GM18870 (cell line): ENCODE measurements around the gene ZNF541.
"Not testable (repeated sequence)": the region's sequence is repeated elsewhere in the genome, so short reads cannot be mapped to it uniquely, and the experiment has no call there.

Experiments
- ATAC-seq: cut with Tn5 transposase; IDR thresholded peaks from one replicate; pipeline ENCODE4 v1.9.1; 2021; ENCODE audit warnings: moderate library complexity; ENCODE audit not compliant: unreplicated experiment

ZNF541 gene

DNA sequence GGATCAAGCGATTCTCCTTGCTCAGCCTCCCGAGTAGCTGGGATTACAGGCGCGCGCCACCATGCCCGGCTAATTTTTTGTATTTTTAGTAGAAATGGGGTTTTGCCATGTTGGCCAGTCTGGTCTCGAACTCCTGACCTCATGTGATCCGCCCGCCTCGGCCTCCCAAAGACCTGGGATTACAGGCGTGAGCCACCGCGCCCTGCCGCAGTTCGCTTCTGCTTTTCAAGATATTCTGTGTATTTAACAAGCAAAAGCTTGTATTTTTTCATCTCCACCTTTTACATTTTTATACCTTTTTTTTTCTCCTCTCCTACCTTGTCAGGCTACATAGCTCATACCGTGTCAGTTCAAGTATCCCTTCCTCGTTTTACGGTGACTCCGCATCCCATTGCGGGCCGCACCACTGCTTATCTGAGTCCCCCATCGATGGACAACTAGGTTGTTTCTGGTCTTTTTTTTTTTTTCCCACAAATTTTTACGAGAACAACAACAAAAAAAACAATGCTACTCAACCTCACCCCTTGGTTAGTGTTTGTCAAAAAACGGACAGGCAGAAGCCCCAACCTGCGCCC is 26.8 kb upstream of the ZNF541 start:
- not testable (repeated sequence) for ATAC-seq

DNA sequence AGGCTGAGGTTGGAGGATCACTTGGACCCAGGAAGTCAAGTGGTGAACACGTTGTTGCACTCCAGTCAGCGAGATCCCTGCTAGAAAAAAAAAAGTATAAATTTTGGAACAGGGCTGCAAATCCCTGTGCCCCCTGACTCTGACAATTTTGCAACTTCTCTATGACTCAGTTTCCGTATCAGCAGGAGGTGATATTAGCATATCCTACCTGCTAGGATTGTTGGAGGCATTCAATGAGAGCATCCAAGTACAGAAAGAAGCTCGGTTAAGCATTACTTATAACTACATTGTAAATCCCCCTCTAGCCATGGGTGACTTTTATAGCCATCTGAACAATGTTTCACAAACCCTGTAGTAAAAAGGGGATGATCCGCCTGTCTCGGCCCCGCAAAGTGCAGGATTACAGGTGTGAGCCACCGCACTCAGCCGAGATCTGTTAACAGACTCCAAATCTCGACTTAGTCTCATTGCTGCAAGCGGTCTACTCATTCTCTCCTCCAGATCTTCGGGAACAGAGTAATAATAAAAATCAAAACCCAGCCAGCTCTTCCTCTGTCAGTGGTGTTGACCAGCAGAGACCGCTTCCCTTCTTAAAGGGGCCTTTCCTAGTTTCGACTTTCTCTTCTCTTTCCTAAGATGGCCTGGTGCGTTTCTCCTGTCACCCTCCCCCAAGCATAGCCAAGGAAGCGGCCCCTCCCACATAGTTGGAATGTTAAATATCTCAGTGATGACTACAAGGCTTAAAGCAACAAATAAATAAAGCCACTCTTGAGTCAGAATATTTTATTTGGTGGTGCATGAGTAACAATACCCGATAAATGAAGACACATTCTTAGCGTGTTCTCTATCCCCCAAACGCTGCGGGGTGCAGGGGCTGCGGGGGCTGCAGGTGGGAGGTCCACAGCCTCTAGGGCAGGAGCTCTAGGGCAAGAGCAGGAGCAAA is 25.7 kb upstream of the ZNF541 start:
- ATAC-seq: no peak

DNA sequence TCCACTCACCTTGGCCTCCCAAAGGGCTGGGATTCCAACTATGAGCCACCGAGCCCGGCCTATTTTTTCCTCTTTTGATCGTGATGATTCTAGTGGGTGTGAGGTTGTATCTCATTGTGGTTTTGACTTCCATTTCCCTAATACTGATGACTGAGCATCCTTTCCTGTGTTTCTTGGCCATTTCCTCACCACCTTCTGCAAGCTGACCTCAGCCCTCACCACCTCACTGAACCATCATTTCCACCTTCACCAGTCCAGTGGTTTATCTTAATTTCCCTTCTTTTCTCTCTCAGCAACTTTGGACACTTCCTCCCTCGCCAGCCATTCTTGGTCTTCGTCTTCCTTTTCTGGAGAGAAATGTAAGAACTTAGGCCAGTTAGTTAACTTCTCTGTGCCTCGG is 23.0 kb upstream of the ZNF541 start:
- ATAC-seq: no peak

DNA sequence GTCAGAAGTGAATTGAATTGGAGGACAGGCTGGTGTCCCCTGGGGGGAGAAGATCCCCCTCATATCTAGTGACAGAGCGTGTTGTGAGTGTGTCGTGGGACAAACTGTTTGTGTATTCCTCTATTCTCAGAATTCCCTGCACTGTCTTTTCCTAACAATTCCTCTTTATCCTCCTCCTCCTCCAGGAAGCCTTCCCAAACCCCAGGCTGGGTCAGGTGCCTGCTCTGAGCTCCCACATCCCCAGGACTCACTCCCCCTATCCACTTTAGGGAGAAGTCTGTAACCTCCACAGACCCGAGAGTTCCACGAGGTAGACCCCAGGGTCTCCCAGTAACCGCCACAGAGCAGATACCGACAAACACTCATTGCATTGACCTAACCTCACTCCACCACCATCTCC is 20.9 kb upstream of the ZNF541 start:
- no peak for ATAC-seq

DNA sequence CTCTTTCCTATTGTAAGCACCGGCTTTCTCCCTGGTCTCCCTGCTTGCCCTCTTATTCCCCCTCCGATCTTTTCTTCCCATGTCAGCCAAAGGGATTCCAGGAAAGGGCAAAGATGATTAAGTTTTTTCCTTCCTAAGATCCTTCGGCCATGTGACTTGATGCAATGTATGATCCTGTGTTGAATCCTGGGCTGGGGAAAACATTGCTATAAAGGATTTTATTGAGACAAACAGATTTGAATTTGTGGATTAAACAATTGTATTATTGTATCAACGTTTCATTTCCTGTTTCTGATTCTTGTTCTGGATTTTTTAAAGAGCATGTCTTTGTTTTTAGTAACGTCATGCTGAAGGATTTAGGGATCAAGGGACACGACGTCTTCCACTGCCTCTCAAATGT is 16.9 kb upstream of the ZNF541 start:
- ATAC-seq: no peak

DNA sequence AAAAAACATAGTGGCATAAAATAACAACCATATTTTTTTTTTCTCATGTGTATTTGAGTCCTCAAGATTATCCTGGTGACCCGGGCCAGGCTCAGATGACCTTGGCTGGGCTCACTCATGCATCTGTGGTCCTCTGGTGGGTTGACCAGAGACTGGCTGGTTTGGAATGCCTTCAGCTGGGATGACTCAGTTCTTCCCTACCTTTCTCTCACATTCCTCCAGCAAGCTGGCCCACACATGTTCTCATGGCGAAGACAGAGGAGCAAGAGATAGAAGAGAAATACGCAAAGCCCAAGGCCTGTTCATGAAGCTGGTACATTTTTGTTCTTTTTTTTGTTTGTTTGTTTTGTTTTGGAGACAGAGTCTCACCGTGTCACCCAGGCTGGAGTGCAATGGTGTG is 14.3 kb upstream of the ZNF541 start:
- ATAC-seq: no peak

DNA sequence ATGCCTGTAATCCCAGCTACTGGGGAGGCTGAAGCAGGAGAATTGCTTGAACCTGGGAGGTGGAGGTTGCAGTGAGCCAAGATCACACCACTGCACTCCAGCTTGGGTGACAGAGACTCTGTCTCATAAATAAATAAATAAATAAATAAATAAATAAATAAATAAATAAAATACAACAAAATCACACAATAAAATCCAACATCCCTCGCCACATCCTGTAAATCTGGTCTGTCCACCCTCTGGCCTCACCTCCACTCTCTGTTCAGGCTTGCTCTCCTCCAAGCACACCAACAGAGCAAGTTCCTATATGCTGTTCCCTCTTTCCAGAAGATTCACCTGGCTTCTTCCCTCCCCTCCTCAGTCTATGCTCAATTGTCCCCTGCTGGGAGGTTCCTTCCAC is 10.2 kb upstream of the ZNF541 start:
- ATAC-seq: not testable (repeated sequence)

DNA sequence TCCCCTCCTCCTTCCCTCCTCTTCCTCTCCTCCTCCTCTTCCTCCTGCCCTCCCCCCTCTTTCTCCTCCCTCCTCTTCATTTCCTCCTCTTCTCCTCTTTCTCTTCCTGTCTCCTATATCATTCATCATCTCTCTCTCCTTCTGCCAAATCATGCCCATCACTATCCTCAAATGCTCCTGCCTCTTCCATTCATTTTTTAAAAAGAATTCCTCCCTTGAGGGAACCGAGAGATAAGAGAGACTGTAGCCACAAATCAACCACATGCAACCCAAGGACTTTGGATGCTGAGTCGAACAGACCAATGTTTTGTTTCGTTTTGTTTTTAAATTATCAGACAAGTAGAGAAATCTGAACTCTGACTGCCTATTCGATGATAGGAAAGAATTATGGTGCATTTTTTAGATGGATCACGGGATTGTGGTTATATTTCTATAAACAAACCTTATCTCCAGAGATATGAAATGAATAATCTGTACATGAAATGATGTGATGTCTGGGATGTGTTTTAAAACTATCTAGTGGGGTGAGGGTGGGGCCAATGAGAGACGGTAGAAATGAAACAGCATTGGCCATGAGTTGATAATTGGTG is 9.5 kb upstream of the ZNF541 start:
- ATAC-seq: no peak

DNA sequence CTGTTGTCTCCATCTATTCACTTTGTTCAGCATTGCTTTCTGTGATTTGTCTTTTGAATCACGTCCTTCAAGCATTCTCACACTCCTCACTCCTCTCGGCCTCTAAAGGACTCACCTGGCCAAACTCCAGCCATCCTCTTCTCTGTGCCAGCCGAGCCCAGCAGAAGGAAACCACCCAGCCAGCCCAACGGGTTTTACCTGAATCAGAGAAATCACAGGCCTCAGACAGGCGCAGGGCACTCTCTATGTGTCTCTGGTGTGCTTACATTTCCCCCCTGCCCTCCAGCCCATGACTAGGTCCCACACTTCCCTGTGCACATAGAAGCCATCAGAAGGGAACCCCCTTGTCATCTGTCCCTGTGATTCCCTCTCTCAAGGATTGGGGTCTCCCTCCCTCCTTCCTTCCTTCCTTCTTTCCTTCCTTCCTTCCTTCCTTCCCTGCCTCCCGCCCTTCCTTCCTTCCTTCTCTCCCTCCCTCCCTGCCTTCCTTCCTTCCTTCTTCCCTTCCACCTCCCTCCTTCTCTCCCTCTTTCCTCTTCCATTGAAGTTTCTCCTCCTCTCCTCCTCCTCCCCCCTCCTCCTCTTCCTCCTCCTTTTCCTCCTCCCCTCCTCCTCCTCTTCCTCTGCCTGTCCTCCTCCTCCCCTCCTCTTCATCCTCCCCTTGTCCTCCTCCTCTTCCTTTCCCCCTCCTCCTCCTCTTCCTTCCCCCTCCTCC is 8.8 kb upstream of the ZNF541 start:
- ATAC-seq: no peak

DNA sequence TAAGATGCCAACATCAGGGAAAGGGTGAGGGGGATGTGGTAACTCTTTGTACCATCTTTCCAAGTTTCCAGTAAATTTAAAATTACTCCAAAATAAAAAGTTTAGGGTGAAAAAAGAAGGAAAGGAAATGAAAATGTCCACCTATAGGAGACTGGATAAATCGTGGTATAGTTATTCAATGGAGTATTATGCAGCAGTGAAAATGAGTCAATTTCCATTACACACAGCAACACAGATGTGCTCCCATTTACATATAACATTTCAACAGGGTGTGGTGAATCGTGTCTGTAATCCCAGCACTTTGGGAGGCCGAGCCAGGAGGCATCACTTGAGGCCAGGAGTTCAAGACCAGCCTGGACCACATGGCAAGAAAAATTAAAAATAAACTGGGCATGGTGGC is 7.4 kb upstream of the ZNF541 start:
- ATAC-seq: no peak

DNA sequence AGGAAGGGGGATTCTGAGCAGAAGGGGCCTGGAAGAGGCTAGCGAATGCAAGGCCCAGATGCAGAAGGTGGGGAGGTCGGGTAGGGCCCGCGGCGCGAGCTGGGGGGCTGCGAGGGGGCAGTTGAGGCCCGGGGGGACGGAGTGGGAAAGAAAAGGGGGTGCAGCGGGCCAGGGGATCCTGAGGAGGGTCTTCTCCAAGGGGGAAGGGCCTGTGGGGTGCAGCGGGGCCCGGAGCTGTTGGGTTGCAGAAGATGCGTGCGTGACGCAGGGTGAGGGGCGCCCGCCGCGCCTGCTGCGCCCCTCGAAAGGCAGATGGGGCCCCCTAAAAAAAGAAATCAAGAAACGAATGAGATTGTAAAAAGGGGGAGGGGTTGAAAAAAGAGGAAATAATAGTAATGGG is 313 bp downstream of the ZNF541 start:
- no peak for ATAC-seq

DNA sequence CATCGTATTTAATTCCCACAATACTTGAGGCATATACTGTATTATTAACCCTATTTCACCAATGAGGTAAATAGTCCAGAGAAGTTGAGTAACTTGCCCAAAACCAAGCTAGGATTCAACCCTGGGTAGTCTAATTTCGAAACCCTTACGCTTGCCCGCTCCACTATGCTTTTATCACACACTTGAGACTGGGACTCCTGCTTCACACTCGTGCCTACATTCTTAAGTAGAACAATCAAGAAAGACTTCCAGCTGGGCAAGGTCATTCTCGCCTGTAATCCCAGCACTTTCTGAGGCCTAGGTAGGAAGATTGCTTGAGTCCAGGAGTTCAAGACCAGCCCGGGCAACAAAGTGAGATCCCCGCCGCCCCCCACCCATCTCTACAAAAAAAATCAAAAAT is 3.6 kb downstream of the ZNF541 start:
- no peak for ATAC-seq

DNA sequence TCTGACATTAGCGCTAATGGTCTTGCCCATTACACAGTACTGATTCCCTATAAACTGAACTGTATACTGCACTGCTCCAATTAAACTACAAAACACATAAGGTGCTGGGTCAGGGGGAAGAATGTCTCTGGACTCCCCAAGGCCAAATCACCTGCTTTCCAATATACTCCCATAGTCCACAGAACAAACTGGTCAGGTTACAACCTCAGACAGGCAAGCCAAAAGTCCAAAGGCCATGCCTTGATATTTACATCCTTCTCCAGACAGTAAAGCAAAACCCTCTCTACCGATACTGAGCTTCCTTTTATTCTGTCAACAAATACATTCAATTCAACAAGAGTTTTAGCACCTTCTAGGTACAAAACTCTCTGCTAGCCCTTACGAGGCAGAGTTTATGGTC is 8.9 kb downstream of the ZNF541 start:
- ATAC-seq: no peak

DNA sequence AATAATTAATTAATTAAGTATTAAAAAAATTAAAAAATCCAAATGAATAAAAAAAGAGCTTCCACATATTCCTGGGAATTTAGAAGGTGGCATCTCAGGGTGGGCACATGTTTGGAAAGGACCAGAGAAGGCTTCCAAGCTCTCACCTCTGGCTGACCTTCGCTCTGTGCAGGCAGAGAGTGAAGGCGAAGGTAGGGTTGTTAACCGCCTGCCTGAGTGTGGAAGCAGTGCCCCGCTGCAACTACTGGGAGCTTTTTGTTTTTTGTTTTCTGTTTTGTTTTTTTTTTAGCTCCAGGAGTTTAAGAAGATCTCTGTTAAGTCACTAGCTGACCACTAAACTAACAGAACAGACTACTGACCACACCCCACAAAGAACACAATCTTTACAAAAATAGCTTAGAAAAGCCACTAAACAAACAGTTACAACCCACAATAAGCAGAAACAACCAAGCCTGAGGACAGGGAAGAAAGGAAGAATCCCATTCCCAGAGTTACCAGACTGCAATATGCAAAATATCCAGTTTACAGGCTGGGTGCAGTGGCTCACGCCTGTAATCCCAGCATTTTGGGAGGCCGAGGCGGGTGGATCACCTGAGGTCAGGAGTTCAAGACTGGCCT is 11.4 kb downstream of the ZNF541 start:
- no peak for ATAC-seq

DNA sequence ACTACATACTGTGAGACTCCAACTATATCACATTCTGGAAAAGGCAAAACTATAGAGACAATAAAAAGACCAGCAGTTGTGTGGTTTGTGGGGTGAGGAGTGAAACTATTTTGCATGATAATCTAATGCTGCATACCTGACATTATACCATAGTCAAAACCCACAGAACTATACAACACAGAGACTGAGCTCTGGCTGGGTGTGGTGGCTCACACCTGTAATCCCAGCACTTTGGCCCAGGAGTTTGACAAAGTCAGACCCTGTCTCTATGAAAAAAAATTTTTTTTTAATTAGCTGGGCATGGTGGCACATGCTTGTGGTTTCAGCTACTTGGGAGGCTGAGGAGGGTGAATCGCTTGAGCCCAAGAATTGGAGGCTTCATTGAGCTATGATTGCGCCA is 11.9 kb downstream of the ZNF541 start:
- no peak for ATAC-seq

DNA sequence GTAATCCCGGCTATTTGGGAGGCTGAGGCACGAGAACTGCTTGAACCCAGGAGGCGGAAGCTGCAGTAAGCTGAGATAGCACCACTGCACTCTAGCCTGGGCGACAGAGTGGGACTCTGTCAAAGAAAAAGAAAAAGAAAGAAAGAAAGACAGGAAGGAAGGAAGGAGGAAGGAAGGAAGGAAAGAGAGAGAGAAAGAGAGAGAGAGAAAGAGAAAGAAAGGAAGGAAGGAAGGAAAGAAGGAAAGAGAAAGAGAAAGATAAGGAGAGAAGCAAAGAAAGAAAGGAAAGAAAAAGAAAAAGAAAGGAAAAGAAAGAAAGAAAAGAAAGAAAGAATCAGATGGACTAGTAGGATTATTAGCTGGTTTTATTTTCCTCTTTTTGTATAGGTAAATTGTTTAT is 22.8 kb downstream of the ZNF541 start:
- ATAC-seq: no peak

DNA sequence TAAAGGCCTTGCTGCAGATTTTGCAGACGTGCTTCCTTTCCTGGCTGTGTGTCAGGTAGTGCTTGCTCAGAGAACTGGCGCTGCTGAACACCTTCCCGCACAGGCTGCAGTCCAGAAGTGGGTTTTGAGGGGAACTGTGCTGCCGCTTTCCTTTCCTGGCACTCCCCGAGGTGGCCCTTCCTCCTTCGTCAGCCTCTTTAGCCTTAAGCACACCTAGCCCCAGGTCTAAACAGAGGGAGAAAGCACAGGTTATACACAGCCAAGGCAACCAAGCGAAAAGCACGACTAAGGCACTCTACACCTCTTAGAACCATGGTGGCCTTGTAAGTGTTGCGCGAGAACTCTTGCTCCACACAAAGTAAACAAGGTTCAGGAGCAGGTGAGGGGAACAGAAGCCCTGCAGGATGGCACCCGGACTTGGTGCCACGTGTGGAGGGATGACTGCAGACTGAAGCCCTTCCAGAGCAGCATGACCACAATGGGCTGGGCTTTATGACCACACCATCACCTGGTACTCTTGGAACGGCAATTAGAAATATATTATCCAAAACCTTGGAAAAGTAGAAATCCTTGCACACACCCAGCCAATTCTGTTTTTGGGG is 23.6 kb downstream of the ZNF541 start:
- no peak for ATAC-seq

DNA sequence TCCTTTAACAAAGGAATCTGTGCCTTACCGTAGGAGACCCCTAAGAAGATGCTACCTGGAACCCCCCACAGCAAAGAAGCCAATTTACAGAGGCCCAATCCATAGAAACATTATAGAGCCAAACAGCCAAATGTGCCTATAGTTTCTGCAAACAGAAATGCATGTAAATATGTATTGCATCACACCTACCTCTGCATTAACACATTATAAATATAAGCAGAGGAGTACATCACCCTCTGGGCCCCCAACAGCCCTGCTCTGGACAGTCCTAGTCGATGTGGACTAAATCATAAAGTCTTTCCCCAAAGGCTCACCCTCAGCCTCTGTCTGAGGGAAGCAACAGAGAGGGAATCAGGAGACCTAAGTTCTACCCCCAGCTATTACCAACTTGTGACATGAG is 25.7 kb downstream of the ZNF541 start:
- no peak for ATAC-seq

DNA sequence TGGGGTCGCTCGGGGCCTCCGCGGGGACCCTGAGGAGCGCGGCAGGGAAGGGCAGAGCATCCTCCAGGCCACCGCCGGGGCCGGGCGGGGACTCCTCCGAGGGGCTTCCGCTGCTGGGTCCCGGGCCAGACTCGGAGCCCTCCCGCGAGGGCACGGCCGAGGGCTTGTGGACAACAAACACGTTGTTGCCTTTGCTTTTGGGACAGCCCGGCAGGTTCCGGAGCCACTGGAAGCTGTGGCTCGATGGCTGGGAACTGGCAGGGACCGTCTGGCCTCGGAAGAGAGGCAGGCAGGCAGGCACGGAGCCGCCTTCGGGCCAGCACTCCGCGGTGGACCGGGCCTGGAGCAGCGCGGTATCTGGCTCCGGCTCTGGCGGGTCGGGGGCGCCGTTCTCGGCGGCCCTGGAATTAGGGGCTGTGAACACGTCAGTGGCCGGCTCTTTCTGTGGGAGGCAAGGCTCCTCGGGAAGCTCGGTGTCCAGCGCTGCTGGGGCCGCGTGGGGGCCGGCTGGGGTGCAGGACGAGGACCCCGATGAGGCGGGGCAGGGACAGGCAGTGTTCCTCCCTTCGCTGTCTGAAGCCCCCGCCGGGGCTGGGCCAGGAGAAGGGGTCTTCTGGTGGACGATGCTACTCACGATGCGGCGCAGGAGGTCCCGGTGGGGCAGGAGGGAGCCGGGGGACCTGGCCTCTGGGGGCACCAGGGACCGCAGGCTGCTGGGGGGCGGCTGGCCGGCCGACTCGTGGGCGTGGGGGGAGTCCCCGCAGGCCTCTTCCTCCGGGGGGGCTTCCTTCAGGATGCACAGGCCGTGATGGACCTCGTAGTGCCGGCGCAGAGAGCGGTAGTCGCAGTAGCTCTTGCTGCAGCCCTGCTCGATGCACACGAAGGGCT is 27.6 kb downstream of the ZNF541 start:
- ATAC-seq: no peak

DNA sequence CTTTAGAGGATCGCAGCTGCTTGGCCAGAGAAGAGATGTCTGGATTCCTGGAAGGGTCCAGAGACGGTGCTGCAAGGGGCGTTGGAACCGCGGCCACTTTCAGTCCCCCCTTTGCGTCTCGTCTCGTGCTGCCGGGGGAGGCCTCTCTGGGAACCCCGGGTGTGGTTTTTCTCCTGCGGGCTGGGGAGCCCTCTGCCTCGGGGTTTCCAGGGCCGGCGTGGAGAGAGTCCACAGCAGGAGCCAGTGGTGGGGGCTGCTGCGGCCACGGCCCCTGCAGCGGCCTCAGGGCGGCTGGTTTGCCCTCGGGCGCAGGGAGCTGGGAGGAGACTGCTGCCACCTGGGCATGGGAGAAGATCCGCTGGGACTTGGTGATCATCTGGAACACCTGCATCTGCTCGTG is 28.5 kb downstream of the ZNF541 start:
- no peak for ATAC-seq
